NCI-H2081 treated with DMSO at 0.1 percent for 48 hours (cell line): ENCODE results near the gene CCL4.
"Not testable (repeated sequence)": the region's sequence is repeated elsewhere in the genome, so short reads cannot be mapped to it uniquely, and the experiment has no call there.

Experiments
- DNase-seq: peaks from one replicate; lab custom pipeline; 2025; lab: John Stamatoyannopoulos, UW

Gene CCL4

GRCh38 chr17:36117505-36118382 is 14.1 kb downstream of the CCL4 start:
- no peak for DNase-seq

- DNase-seq, result no peak
Observed at GRCh38 chr17:36118477-36119353, 15.1 kb downstream of the CCL4 start.

- no peak for DNase-seq
Observed at GRCh38 chr17:36120221-36120620, 16.6 kb downstream of the CCL4 start.

GRCh38 chr17:36121099-36121498 is 17.5 kb downstream of the CCL4 start:
- not testable (repeated sequence) for DNase-seq

- no peak for DNase-seq
Observed at GRCh38 chr17:36123431-36123830, 19.8 kb downstream of the CCL4 start.

- DNase-seq, result no peak
Observed at GRCh38 chr17:36124879-36125824, 21.5 kb downstream of the CCL4 start.

GRCh38 chr17:36127199-36127893 is 23.7 kb downstream of the CCL4 start:
- DNase-seq, result no peak

- no peak for DNase-seq
Observed at GRCh38 chr17:36127911-36128310, 24.3 kb downstream of the CCL4 start.

GRCh38 chr17:36128411-36128978 is 24.9 kb downstream of the CCL4 start:
- DNase-seq, result no peak

GRCh38 chr17:36129616-36130015 is 26.0 kb downstream of the CCL4 start:
- no peak for DNase-seq

- DNase-seq, result no peak
Observed at GRCh38 chr17:36130346-36130745, 26.7 kb downstream of the CCL4 start.

- DNase-seq, result no peak
Observed at GRCh38 chr17:36131421-36131820, 27.8 kb downstream of the CCL4 start.

- no peak for DNase-seq
Observed at GRCh38 chr17:36131931-36132330, 28.3 kb downstream of the CCL4 start.

- no peak for DNase-seq
Observed at GRCh38 chr17:36132421-36132831, 28.8 kb downstream of the CCL4 start.

- no peak for DNase-seq
Observed at GRCh38 chr17:36133602-36134236, 30.1 kb downstream of the CCL4 start.

- no peak for DNase-seq
Observed at GRCh38 chr17:36135465-36135864, 31.8 kb downstream of the CCL4 start.

- no peak for DNase-seq
Observed at GRCh38 chr17:36136036-36136435, 32.4 kb downstream of the CCL4 start.

GRCh38 chr17:36136439-36136838 is 32.8 kb downstream of the CCL4 start:
- DNase-seq, result no peak

- no peak for DNase-seq
Observed at GRCh38 chr17:36142235-36142634, 38.6 kb downstream of the CCL4 start.

- no peak for DNase-seq
Observed at GRCh38 chr17:36142806-36143205, 39.2 kb downstream of the CCL4 start.
